GM06990 (cell line): ENCODE measurements around the gene AFAP1L1.

Source experiments
- DNase-seq: peaks from one replicate; pipeline ENCODE4 v3.0.0-alpha.2; 2011; ENCODE audit not compliant: insufficient read length; ENCODE audit errors: extremely low read depth
- H3K27me3 ChIP-seq: replicated peaks from 2 replicates; pipeline ENCODE4 v1.6.0; 2011; ENCODE audit warnings: low read length; ENCODE audit not compliant: control insufficient read depth, insufficient read depth
- H3K36me3 ChIP-seq: 2 replicates; pipeline ENCODE4 v1.5.1; 2011; ENCODE audit warnings: low read length; ENCODE audit not compliant: control insufficient read depth, insufficient read depth
- H3K4me3 ChIP-seq: replicated peaks from 2 replicates; pipeline ENCODE4 v1.5.1; 2011; ENCODE audit warnings: low read depth, mild to moderate bottlenecking, control low read depth, low read length
- TF ChIP-seq, protein P1 (sequence below): IDR thresholded peaks from 2 replicates; pipeline ENCODE4 v1.5.1; 2011; ENCODE audit warnings: low read length, control low read depth, mild to moderate bottlenecking, inconsistent platforms; ENCODE audit not compliant: insufficient read depth, poor library complexity, severe bottlenecking

AFAP1L1 gene

GRCh38 chr5:149325166-149325735 is 53.6 kb downstream of the AFAP1L1 start:
- TF ChIP-seq, protein P1, sequence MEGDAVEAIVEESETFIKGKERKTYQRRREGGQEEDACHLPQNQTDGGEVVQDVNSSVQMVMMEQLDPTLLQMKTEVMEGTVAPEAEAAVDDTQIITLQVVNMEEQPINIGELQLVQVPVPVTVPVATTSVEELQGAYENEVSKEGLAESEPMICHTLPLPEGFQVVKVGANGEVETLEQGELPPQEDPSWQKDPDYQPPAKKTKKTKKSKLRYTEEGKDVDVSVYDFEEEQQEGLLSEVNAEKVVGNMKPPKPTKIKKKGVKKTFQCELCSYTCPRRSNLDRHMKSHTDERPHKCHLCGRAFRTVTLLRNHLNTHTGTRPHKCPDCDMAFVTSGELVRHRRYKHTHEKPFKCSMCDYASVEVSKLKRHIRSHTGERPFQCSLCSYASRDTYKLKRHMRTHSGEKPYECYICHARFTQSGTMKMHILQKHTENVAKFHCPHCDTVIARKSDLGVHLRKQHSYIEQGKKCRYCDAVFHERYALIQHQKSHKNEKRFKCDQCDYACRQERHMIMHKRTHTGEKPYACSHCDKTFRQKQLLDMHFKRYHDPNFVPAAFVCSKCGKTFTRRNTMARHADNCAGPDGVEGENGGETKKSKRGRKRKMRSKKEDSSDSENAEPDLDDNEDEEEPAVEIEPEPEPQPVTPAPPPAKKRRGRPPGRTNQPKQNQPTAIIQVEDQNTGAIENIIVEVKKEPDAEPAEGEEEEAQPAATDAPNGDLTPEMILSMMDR, result no peak
- no peak for DNase-seq
- Histone ChIP-seq H3K36me3 (no peaks in the 10 kb centered on the region), H3K27me3 (no peaks in the 10 kb centered on the region), H3K4me3 (no peak overlapping the region)

DNA sequence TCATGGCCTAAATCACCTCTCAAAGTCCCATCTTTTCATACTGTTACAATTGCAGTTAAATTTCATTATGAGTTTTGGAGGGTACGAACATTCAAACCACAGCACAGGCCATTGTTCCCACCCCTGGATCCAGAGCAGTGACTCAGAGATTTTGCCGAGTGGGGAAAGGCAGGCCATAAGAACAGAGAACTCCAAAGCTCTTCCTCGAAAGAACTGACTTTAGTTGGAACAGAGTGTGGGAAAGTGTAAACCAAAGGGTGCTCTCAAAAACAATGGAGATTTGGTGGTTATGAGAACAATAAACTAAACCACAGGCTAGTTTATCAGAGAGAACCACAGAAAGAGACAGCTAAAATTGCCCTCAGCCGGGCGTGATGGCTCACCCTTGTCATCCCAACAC is 54.2 kb downstream of the AFAP1L1 start:
- TF ChIP-seq, protein P1, result no peak
- no peak for DNase-seq
- no peak overlapping the region for H3K4me3 ChIP-seq
- H3K27me3 ChIP-seq, result no peaks in the 10 kb centered on the region
- H3K36me3 ChIP-seq, result no peaks in the 10 kb centered on the region

DNA sequence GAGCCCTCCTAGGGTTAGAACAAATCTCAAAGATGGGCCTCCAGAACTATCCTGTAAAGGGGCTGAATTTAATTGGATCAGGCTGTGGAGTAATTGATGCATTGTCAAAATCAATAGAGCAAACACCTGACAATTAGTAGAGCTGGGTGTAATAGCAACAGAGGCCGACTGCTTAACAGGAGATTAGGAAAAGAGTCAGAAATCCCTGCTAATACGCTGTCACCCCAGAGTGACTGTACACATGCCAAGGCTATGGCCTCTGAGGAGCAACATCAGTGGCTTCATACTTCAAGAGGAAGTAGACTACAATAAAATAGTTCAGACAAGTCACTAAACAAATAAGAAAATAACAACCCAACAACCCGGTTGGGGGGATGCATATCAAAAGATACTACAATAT is 55.0 kb downstream of the AFAP1L1 start:
- Histone ChIP-seq H3K36me3 (no peaks in the 10 kb centered on the region), H3K4me3 (no peak overlapping the region), H3K27me3 (no peaks in the 10 kb centered on the region)
- TF ChIP-seq, protein P1, result no peak
- no peak for DNase-seq

- H3K36me3 ChIP-seq, result no peaks in the 10 kb centered on the region
- no peak for DNase-seq
- TF ChIP-seq, protein P1, result no peak
- H3K27me3 ChIP-seq, result no peaks in the 10 kb centered on the region
- no peak overlapping the region for H3K4me3 ChIP-seq
Observed at GRCh38 chr5:149328177-149328576, 56.5 kb downstream of the AFAP1L1 start.

DNA sequence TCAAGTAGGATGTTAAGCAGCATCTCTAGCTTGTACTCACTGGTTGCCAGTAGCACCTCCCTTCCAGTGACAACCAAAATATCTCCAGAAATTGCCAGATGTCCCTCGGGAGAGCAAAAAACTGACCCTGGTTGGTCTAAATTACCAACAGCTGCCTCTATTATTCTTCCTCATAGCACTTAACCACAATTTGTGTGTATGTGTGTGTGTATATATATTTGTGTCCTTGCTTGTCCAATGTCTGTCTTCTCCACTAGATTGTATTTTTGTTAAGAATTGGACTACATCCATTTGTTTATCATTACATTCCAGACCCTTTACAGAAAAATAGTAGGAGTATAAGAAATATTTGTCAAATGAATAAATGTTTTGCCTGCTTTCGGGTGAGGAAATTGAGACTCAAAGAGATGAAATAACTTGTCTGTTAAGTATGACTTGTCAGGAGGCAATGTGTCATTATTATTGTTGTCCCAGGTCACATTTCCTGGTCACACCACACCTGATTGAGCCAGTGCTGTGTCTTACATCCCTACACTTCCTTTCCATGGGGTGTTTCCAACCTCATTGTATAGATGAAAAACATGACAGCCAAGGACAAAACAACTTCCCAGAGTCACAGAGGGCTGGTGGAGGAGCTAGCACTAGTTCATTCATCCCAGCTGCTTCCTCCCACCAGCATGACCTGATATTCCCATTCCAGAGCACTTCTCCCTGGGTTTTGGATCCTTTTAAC is 62.2 kb downstream of the AFAP1L1 start:
- TF ChIP-seq, protein P1, result no peak
- DNase-seq, result no peak
- H3K36me3 ChIP-seq, result no peaks in the 10 kb centered on the region
- H3K4me3 ChIP-seq, result no peak overlapping the region
- H3K27me3 ChIP-seq, result no peaks in the 10 kb centered on the region
